IMR-90 (cell line): Measurements from ENCODE around the gene RNF17.

ENCODE experiments used
- MAFK ChIP-seq: IDR thresholded peaks from 2 replicates; pipeline ENCODE4 v1.6.1; 2012; ENCODE audit warnings: low read depth, low read length, improper control_type of control experiment
- MXI1 ChIP-seq: IDR thresholded peaks from 2 replicates; pipeline ENCODE4 v1.6.1; 2012; ENCODE audit warnings: low read depth, mild to moderate bottlenecking, low read length, moderate library complexity, borderline replicate concordance
- SMC3 ChIP-seq: fragments of 150-350 bp; IDR thresholded peaks from 2 replicates; pipeline ENCODE4 v1.6.1; 2016; ENCODE audit warnings: low read depth, mild to moderate bottlenecking, antibody characterized with exemption, low read length, moderate library complexity
- TF ChIP-seq, protein P1 (sequence below): conservative IDR thresholded peaks from 2 replicates; pipeline ENCODE4 v1.5.1; 2012; ENCODE audit warnings: mild to moderate bottlenecking, low read depth, low read length, improper control_type of control experiment

DNA sequence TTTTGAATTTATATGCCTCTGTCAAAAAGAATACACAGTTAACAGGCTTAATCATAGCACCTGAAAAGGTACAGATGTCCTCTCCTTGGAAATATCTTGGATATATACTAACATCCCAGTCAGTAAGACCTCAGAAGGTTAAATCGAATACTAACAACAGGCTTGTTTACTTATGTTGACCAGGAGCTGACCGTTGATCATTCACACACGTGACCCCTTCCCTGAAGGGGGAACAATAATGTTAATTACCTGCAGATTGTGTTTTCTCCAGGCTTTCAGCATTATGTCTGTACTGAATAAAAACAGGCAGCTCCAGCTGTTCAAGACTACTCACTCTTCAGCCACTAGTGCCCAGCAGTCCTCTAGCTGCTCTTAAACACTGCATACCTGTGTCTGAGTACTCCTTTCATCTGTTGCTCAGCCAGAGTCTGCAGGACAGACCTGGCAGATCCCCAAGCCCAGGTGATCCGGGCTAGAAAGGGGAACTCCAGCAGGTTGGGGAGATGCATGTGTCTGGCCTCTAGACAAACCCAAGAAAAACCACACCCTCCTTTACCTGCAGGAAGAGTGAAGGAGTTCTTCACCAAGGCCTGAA is 163.9 kb downstream of the RNF17 start:
- TF ChIP-seq, protein P1, sequence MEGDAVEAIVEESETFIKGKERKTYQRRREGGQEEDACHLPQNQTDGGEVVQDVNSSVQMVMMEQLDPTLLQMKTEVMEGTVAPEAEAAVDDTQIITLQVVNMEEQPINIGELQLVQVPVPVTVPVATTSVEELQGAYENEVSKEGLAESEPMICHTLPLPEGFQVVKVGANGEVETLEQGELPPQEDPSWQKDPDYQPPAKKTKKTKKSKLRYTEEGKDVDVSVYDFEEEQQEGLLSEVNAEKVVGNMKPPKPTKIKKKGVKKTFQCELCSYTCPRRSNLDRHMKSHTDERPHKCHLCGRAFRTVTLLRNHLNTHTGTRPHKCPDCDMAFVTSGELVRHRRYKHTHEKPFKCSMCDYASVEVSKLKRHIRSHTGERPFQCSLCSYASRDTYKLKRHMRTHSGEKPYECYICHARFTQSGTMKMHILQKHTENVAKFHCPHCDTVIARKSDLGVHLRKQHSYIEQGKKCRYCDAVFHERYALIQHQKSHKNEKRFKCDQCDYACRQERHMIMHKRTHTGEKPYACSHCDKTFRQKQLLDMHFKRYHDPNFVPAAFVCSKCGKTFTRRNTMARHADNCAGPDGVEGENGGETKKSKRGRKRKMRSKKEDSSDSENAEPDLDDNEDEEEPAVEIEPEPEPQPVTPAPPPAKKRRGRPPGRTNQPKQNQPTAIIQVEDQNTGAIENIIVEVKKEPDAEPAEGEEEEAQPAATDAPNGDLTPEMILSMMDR, result no peak
- TF ChIP-seq SMC3 (no peak), MXI1 (no peak), MAFK (no peak)
